ENCODE results near the gene CHRDL2.

CHRDL2 gene

DNA sequence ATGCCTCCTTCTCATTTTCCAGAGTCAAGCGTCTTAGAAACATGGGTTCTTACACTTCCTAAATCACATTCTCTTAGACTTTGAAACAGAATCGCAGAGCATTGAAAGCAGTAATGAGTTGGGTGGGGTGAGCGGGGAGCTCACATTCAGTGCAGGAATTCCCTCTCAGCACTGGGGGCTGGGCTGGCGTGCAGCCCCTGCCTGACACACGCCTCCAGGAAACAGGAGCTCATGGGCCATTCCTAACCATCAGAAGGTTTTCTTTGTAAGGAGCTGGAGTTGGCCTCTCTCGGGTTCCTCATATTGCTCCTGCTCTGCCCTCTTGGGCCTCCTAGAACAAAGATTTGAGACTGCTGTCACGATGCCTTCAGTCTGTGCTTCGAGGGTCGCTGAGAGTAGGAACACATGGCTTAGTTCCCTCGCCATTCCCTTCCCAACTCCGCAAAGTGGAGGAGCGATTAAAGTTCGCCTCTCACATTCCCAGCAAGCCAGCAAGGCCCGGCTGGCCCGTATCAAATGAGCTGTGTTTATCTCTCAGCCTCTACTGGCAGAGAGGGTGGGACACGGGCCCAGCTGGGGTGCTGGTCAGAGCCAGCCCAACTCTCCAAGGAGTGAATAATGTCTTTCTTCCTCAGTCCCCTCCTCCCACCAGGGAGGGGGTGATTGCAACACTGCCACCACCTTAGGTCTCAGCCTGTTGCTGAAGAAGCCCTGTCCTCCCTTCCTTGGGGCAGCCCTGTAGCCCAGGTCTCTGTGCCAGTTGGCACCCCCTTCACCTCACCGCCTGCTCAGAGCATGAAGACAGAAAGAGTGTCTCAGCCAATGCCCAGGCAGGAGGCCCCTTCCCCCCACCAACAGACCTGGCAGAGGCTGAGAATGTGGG is 10.4 kb downstream of the CHRDL2 start:
- no peak overlapping the region for H3K9ac ChIP-seq (ENCODE audit: low read length)
- H3K4me2 ChIP-seq (ENCODE audit: low read depth, low read length, poor library complexity, severe bottlenecking), result no peak overlapping the region
- no peak for TF ChIP-seq EZH2phosphoT487 (conservative IDR thresholded peaks at IDR 0.05; ENCODE audit: low read length)
- TF ChIP-seq, protein P1, sequence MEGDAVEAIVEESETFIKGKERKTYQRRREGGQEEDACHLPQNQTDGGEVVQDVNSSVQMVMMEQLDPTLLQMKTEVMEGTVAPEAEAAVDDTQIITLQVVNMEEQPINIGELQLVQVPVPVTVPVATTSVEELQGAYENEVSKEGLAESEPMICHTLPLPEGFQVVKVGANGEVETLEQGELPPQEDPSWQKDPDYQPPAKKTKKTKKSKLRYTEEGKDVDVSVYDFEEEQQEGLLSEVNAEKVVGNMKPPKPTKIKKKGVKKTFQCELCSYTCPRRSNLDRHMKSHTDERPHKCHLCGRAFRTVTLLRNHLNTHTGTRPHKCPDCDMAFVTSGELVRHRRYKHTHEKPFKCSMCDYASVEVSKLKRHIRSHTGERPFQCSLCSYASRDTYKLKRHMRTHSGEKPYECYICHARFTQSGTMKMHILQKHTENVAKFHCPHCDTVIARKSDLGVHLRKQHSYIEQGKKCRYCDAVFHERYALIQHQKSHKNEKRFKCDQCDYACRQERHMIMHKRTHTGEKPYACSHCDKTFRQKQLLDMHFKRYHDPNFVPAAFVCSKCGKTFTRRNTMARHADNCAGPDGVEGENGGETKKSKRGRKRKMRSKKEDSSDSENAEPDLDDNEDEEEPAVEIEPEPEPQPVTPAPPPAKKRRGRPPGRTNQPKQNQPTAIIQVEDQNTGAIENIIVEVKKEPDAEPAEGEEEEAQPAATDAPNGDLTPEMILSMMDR (IDR thresholded peaks at IDR 0.05; ENCODE audit: insufficient read depth, low read length, poor library complexity, severe bottlenecking), result no peak
- no peaks in the 10 kb centered on the region for H3K36me3 ChIP-seq (ENCODE audit: low read length)
- no peaks in the 10 kb centered on the region for H4K20me1 ChIP-seq (ENCODE audit: low read depth, low read length)
- H3K9me2 ChIP-seq (replicated peaks; ENCODE audit: insufficient read depth, low read length), result no peaks in the 10 kb centered on the region
- H3K27me3 ChIP-seq (ENCODE audit: low read length), result no peaks in the 10 kb centered on the region
- H3F3A ChIP-seq (ENCODE audit: insufficient read depth), result no peaks in the 10 kb centered on the region
- no peak overlapping the region for H2AFZ ChIP-seq (ENCODE audit: low read depth, low read length, severe bottlenecking)
- H3K9me3 ChIP-seq (ENCODE audit: insufficient read depth, low read length), result no peaks in the 10 kb centered on the region
- H3K27ac ChIP-seq (ENCODE audit: low read depth, low read length), result no peak overlapping the region
- H3K79me2 ChIP-seq (ENCODE audit: insufficient read depth, low read length), result no peaks in the 10 kb centered on the region
- no peak overlapping the region for H3K4me3 ChIP-seq (ENCODE audit: insufficient read depth, low read length, poor library complexity, severe bottlenecking)

DNA sequence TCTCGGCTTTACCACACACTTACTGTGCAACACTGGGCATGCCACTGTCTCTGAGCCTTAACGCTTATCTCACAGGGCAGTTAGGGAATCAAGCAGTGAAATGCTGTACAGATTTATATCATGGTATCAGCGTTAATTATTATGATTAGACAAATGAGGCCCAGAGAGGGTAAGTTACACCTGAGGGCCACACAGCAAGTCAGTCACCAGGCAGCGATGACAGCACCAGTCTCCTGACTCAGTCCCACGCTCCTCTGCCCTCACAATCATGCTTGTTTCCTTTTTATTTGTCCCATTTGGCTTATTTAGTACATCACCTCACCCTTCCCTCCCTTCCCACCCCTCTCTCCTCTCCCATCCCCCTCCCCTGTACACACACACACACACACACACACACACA is 12.2 kb downstream of the CHRDL2 start:
- Histone ChIP-seq H3F3A (ENCODE audit: insufficient read depth) (no peaks in the 10 kb centered on the region), H3K4me2 (ENCODE audit: low read depth, low read length, poor library complexity, severe bottlenecking) (no peak overlapping the region), H3K79me2 (ENCODE audit: insufficient read depth, low read length) (no peaks in the 10 kb centered on the region), H2AFZ (ENCODE audit: low read depth, low read length, severe bottlenecking) (no peak overlapping the region), H3K4me3 (ENCODE audit: insufficient read depth, low read length, poor library complexity, severe bottlenecking) (no peak overlapping the region), H3K9me3 (ENCODE audit: insufficient read depth, low read length) (no peaks in the 10 kb centered on the region), H3K27me3 (ENCODE audit: low read length) (no peaks in the 10 kb centered on the region), H4K20me1 (ENCODE audit: low read depth, low read length) (no peaks in the 10 kb centered on the region), H3K9ac (ENCODE audit: low read length) (no peak overlapping the region), H3K9me2 (replicated peaks; ENCODE audit: insufficient read depth, low read length) (no peaks in the 10 kb centered on the region), H3K27ac (ENCODE audit: low read depth, low read length) (no peak overlapping the region), H3K36me3 (ENCODE audit: low read length) (no peaks in the 10 kb centered on the region)
- no peak for TF ChIP-seq EZH2phosphoT487 (conservative IDR thresholded peaks at IDR 0.05; ENCODE audit: low read length)
- TF ChIP-seq, protein P1 (IDR thresholded peaks at IDR 0.05; ENCODE audit: insufficient read depth, low read length, poor library complexity, severe bottlenecking), result no peak

DNA sequence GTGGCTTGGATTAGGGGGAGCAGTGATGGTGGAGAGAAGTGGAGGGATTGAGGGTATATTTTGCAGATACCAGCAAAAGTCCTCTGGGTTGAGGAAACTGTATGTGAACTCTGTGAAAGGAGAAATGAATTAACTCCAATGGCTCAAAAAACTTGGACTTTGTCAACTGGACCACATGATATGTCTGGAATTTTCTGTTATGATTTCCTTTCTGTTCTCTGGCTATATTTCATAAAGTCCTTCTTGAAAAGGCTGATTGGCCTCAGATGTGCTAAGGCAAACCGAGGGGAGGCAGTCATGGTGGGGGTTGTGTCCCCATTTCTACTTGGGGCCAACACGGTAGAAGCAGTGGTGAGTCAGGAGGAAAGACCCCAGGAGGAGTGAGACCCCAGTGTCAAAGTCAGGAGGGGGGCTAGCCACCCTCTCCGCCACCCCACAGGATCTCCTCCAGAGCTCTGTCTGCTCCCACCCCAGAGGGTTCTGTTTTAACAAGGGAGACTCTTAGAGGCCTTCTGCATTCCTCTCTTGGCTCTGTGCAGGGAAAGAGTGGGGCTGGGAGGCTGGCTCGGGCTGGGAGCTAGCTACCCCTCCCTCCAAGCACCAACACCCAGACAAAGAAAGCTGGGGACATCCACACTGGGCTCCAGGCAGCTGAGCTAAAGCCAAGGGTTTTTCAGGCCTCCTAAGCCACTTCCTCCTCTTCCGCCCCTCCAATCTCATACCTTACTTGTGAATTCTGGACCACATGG is 13.8 kb downstream of the CHRDL2 start:
- H3K79me2 ChIP-seq (ENCODE audit: insufficient read depth, low read length), result no peaks in the 10 kb centered on the region
- H3K4me2 ChIP-seq (ENCODE audit: low read depth, low read length, poor library complexity, severe bottlenecking), result no peak overlapping the region
- H3K27ac ChIP-seq (ENCODE audit: low read depth, low read length), result no peak overlapping the region
- no peaks in the 10 kb centered on the region for H3K9me3 ChIP-seq (ENCODE audit: insufficient read depth, low read length)
- no peaks in the 10 kb centered on the region for H3K36me3 ChIP-seq (ENCODE audit: low read length)
- H3K9me2 ChIP-seq (replicated peaks; ENCODE audit: insufficient read depth, low read length), result no peaks in the 10 kb centered on the region
- H4K20me1 ChIP-seq (ENCODE audit: low read depth, low read length), result no peaks in the 10 kb centered on the region
- H3F3A ChIP-seq (ENCODE audit: insufficient read depth), result no peaks in the 10 kb centered on the region
- H3K27me3 ChIP-seq (ENCODE audit: low read length), result no peaks in the 10 kb centered on the region
- TF ChIP-seq EZH2phosphoT487 (conservative IDR thresholded peaks at IDR 0.05; ENCODE audit: low read length), result no peak
- TF ChIP-seq, protein P1 (IDR thresholded peaks at IDR 0.05; ENCODE audit: insufficient read depth, low read length, poor library complexity, severe bottlenecking), result no peak
- H2AFZ ChIP-seq (ENCODE audit: low read depth, low read length, severe bottlenecking), result no peak overlapping the region
- no peak overlapping the region for H3K4me3 ChIP-seq (ENCODE audit: insufficient read depth, low read length, poor library complexity, severe bottlenecking)
- no peak overlapping the region for H3K9ac ChIP-seq (ENCODE audit: low read length)

All from SU-DHL-6 (cell line).